Stimulated activated CD4-positive, alpha-beta T cell treated with anti-CD3 and anti-CD28 coated beads, Interleukin-4, amount 100 ng/mL, for 4 hours (primary cell): ENCODE measurements around the gene RGP1.
A peak's percentile ranks its signal among the peaks of the same experiment; 100 is the strongest.

Source experiments
- DNase-seq, 2 experiments: peaks; one replicate each; pipeline ENCODE4 v3.0.0-alpha.2; 2020

RGP1 gene, protein sequence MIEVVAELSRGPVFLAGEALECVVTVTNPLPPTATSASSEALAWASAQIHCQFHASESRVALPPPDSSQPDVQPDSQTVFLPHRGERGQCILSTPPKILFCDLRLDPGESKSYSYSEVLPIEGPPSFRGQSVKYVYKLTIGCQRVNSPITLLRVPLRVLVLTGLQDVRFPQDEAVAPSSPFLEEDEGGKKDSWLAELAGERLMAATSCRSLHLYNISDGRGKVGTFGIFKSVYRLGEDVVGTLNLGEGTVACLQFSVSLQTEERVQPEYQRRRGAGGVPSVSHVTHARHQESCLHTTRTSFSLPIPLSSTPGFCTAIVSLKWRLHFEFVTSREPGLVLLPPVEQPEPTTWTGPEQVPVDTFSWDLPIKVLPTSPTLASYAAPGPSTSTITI

DNA sequence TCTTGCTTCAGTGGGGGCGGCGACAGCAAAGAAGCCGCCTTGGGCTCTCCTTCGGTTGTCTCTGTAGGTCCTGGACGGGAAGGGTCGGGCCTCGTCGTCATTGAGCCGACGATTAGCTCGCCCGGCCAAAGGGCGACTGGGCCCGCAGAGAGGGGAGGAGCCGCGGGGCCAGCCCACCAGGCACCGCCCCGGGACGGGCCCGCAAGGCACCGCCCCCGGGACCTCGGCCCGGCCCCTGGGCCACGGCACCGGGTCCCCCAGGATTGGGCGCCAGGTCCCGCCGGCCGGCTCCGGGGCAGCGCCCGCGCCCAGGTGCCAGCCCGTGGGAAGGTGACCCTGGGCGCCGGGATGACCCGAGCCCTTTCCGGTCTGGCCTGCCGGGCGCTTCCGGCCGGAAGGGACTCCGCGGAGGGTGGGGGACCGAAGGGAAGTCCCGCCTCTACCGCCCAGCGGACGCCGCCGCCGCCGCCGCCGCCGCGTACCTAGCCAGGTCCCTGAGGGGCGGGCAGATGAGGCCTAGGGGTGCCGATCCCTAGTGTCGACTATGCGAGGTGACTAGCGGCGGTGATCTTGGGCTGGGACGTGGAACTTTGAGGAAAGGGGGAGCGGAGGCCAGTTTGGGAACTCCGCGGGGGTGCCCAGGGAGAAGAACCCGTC, at the start of gene RGP1, which contains the start of gene GBA2:
TSS of gene RGP1 (plus strand) at position 430 of the 657 bp plus-strand sequence. CDS start 469 bp downstream, outside the sequence.
TSS of gene GBA2 (minus strand) at position 371 of the 657 bp plus-strand sequence. CDS start 524 bp downstream, outside the sequence.
- DNase-seq: peak; percentile 50 to 68

DNA sequence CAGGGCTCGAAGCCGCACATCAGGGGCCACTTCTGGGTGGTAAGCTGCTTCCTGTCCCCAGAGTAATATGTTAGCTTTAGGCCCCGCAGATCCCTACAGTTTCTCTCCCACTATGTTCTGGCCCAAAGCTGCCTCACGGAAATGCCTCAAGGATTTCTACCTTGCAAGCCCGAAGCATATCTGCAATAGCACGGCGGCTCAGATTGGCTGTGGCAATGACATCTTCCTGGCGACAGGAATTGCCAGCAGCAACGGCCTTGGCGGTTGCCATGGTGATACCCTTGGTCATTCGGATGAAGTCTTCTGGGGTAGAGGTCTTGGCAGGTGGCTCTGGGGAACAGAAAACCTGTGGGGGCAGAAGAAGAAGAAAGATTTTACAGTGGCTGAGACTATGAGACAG, 49.1 kb upstream of the RGP1 start:
- DNase-seq: no peak

DNA sequence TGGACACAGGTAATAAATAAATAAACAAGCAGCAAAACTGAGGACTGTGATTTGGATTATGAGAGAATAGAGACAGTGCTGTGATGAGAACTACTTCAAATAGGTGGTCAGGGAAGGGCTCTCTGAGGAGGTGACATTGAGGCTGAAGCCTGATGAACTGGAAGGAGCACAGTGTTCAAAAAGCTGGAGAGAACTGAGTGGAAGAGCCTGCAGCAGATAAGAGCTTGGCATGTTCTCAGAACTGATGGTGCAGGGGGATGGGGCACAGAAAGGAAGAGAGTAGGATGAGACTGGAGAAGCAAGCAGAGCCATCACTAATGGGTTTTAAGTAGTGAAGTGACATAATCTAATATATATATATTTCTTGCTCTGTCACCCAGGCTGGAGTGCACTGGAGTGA, 48.1 kb upstream of the RGP1 start:
- no peak for DNase-seq

DNA sequence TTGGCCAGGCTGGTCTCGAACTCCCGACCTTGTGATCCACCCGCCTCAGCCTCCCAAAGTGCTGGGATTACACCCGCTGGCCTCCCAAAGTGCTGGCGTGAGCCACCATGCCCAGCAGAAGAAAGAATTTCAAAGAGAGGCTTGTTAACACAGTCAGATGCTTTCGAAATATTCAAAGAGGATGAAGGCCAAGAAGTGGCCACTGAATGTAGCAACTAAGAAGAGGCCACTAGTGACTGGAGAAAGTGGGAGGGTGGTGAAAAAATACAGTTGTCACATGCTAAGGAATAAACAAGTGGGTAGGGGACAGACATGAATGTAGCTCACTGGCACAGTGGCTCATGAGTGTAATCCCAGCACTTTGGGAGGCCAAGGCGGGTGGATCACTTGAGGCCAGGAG, 46.4 kb upstream of the RGP1 start:
- DNase-seq: no peak

DNA sequence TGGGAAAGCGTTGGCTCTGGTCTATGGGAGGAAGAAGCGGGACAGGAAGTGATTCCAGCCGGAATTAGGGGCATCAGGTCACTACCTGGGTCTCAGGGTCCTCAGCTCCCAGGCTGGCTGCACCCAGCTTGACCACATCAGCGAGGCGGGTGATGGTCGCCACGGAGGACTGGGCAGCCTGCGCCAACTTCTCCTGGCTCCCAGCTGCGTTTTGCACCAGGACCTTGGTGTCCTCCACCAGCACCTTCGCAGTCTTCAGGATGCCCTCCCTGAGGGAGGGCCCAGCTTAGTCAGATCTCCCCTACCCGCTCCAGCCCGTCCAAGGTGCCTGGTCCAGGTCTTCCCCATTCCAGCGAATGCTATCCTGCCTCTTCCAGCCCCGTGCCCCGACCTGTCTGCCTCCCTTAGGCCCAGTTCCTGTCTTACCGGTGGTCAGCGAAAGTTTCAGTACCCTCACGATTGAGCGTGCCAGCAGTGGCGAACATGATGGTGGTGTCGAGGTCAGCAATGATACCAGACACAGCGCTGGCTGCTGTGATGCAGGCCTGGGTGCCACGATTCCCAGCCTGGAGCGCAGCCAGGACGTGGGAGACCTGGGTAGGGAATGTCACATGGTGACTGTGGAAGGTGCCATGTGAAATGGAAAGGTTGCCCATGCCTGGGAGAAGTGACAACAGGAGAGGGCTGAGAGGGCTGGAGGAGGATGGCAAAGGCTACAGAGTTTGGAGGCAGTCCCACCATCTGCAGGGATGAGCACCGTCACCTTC, 45.0 kb upstream of the RGP1 start:
- no peak for DNase-seq

DNA sequence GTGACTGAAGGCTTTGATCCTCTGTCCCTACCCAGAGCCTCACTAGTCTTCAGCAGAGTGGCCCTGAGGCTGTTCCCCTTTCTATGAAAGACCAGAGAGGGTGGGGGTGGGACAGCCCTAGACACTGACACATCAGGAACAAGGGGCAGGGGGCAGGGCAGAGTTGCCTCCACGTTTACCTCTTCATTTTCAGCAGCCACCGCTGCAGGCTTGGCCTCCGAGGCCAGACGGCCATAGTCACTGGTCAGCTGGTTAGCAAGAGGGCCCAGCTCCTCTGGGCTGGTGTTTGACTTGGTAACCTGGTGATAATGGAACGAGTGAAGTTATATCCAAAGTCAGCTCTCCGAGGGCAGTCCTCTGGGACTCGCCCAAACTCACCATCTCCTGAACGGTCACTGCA, 43.7 kb upstream of the RGP1 start:
- no peak for DNase-seq

DNA sequence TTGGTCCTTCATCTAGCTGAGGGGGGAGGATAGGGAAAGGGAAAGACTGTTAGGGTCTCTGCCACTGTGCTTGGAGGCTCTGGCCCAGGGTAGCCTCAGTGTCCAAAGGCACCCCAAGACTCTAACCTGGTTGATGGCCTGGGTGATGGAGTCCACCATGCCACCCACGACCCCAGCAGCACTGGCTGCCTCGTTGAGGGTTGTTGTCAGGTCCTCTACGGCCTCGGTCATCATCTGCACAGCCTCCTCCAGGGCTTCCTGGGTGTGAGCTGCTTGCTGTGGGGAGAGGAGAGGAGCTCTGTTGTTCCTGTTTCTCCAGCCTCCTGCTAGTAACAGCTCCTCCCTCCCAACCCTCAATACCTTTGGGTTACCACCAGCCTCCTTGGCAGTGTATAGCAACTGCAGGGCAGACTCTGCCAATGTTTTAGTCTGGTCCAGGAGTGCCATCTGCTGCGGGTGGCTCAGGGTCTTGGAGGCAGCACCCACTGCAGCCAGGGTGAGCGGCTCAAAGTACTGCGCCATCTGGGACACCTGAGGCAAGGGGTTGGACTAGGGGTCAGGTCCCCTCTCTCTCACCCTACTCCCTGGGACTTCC, 43.2 kb upstream of the RGP1 start:
- DNase-seq: no peak

DNA sequence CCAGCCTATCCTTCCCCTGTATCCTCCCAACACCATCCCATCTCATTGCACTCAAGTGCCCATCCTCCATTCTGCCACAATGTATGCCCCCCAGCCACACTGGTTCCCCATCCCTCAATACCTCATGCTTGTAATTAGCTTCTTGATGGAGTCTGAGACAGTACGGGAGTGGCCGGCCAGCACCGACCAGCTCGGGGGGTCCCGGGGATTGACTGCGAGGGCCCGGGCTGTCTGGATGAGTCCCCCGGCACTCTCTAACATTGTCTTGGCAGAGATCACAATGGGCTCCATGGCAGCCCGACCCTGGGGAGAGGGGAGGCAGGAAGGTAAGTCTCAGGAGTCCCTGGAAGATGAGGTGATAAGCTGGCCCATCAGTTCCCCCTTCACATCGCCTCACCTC, 42.1 kb upstream of the RGP1 start:
- DNase-seq: no peak

DNA sequence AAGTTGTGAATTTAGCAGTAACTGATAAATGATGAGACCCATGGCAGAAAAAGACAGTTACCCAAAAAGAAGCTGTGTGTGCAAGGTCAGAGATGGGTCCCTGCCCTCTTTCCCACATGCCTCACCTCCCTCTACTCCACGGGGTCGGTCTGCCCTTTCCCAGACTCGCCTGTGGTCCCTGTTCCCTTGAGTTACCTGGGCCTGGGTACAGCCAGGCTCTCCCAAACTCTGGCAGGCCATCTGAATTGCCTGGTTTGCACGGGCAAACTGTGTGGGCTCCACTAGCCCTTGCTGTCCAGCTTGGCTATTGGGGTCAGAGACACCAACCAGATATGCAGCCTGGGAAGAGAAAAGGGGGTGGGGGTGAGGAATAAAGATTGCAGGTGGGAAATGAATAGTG, 40.9 kb upstream of the RGP1 start:
- DNase-seq: no peak

DNA sequence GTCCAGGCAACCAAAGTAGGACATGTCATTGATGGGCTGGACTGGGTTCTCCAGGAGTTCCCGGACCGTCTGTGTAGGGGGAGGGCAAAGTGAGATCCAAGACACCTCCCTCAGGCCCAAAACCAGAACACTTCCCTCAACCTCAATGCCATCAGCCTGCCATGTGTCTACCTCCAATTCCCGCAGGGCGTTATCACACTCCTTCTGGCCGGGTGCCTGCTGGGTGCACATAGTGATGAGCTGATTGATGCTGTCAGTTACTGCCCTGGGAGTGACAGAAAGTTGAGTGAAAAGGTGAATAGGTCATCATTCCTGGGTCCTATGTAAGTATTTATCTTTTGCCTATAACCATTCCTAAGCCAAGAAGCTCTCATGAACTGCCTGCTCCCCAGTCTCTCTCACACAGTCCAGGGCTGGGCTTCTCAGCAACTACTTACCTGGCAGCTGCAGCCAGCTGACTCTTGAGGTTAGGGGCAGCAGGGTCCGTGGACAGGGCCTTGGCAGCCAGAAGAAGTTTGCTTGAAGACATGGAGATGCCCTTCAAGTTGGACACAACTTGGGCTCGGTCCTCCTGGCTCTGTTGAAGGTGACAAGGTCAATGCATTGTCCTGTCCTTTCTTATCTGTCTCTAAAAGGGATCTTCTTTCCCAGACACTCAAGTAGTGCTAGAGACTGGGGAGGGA, 38.1 kb upstream of the RGP1 start:
- no peak for DNase-seq

DNA sequence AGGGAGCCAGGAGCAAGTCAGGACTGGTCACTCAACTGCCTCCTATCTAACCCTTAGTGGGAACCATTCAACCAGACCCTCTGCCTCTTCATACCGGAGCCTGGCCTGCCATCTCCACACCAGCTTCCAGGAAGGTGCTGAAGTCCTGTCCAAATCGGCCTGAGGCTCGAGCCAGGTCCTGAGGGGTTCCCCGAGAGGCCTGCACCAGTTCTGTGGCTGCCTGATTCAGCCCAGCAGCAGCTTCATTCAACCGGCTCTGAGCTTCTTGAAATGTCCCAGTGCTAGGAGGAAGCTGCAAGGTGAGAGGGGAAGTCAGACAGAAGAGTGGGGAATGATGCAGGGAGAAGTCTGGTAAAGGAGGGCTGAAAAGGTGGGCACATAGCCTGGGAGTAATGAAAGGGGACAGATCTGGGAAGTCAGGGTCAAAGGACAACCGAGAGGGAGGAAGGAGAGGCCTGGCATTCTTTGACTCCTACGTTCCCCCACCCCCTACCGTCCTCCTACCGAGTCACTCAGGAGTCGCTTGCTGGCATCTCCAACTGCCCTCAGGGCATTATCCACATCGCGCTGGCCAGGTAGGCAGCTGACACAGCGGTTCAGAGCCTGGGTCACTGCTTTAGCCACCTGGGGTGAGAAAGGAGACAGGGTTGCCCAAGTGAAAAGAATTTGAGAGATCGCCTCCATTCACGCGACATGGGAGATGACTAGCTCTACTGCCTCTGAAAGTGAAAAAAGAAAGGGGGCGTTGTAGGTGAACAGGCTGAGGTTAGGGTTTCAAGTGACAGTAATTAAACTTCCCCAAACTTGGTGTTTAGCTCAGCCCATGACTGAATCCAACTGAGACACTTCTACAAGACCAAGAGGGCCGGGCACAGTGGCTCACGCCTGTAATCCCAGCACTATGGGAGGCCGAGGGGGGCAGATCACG, 37.3 kb upstream of the RGP1 start:
- DNase-seq: no peak

DNA sequence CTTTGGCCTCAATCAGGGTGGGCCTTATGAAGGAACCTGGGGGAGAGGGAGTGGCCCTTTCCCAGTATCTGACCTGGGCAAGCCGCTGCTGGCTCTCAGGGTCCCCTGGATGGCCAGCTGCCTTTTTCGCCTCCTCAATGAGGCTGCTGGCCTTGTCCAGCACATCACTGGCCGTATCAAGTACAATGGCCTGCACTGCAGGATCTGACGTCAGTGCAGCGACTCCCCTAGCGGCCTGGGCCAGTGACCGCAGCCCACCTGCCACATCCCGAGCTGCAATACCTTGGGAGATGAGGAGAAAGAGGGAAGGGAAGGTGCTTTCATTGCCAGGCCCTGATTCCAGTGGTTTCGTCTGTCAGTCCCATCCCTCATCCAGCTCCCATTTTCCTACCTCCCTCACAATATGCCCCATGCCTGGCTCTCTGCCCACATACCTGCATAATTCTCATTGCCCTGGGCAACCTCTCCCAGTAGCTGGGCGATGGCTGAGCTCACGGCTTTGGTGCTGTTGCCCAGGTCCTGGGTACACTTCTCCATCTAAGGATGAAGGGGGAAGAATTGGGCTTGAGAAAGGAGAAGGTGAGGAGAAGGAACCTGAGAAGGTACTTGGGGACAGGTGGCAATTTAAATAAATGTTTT, 36.2 kb upstream of the RGP1 start:
- no peak for DNase-seq

DNA sequence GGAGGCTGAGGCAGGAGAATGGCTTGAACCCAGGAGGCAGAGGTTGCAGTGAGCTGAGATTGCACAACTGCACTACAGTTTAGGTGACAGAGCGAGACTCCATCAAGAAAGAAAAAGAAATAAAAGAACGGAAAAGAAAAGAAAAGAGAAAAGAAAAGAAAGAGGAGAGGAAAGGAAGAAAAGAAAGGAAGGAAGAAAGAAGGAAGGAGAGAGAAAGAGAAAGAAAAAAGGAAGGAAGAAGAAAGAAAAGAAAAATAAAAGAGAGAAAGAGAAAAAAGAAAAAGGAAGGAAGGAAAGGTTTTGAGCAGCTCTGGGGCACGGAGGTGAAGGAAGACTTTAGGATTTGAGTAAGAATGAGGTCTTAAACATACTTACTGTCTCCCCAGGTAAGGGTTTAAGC, 35.5 kb upstream of the RGP1 start:
- no peak for DNase-seq

DNA sequence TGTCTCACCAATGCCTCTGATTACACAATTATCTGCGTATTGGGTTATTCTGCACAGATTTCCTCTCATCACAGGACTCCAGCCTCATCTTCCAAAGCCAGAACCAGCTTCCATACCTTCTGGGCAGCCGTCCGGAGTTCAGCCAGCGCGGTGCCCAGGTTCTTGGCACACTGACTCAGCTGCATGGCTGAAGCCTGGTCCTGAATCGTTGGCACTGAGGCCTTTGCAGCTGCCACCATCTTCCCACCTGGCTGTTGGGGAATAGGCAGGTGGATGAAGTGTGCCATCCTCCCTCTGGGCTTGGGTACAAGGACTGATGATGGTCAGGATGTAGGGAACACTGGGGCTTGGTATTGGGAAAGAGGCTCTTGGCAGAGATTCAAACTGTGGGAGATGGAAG, 35.0 kb upstream of the RGP1 start:
- no peak for DNase-seq

DNA sequence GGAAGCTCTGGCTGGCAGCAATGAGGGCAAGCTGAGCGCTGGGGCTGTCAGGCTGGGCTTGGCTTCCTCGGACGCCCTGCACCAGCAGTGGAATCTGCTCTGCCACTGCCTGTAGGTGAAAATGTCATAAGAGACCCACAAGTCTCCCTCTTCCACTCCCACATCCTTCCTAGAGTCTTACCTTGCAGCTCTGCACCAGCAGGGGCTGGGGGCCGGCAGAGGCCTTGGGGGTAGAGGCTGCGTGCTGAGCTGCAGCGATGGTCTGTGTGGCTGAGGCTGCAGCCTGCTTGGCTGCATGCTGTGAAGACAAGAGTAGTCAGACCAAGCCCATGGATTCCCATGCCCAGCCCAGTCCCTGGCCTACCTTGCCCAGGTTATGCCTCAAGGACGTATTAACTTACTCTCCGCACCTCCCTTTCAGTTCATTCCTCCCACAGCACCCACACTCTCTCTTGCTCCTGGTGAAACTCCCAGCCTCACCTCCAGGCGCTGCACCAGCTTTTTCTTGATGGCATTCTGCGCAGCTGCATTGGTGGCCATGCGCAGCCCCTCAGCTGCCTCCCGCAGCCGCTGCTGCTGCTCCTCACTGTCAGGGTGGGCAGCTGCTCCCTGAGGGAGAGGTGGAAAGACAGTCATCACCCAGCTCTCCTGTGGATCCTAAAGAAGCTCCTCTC, 34.4 kb upstream of the RGP1 start:
- DNase-seq: no peak

DNA sequence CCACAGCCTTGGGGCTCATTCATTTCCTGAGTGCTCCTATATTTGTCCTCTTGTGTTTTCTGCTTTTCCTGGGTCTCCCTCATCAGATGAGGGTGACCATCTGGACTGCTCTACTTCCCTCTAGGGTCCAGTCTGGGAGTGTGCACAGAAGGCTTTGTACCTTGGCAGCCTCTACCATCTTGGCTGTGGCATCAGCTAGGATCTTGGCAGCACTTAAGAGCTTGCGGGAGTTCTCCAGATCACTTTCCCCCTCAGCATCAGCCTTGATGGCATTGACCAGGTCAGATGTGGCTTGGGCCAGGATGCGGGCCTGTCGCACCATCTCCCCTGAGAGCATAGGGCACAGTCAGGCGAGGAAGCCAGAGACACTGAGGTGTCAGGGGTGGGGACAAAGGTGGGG, 32.9 kb upstream of the RGP1 start:
- no peak for DNase-seq

DNA sequence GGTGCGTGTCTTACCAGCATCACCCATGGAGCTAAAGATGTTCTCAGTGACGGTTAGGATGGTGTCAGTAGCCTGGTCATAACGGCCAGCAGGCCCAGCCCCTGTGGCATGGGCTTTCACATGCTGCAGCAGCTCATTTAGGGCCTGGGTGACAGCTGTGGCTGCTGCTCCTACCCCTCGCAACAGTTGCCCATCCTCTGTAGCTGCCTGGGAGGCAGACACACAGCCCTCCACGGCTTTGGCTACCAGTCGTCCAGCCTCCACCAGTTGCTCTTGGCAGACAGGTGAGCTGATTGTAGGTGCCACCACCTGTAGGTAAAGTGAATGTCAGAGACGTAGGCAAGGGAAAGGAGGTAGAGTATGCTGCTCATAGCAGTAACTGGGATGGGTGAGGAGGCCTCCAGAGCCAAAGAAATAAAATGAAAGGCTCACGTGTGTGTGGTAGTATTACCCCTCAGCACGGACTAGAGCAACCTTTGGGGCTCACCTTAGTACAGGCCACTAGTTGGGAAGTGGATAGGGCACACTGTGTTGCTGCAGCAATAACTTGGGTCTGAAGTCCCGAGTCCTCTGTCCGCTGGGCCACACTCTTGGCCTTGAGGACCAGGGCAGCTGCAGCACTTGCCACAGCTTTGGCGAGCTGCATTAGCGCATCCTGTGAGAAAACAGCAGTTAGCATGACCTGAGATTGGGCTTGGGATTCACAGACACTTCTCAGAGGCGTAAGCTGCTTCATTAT, 31.8 kb upstream of the RGP1 start:
- no peak for DNase-seq

DNA sequence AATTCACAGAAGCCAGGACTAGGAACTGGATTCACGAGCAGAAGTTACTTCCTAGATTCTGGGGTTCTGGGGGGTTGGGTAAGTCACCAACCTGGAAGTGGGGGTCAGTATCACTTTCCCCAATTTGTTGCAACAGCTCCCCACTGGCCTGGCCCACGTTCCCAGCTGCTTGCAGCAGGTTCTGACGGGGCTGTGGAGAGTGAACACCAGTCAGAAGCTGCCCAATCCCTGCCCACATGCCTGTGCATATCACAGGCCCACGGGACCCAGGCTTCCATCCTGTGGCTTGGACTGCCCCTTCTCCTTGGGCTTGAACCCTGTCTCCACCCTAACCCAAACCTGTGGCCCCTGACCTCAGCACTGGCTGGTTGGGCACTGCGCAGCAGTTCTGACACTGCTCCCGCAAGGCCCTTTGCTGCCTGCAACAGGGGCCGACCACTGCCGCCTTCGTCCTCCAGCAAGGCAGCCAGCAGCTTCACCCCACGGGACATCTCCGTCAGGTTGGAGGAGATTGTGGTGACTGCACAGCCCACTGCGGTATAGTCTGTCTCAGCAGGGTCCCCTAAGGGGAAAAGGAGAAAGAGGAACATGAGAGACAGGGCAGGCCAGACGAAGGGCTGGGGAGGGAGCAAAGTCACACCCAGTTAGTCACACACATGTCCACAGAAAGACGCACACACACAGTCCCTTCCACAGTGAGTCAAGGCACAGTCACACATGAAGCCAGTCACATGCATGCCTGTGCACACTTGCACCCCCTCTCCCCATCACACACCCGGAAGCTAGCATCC, 30.2 kb upstream of the RGP1 start:
- DNase-seq: no peak

DNA sequence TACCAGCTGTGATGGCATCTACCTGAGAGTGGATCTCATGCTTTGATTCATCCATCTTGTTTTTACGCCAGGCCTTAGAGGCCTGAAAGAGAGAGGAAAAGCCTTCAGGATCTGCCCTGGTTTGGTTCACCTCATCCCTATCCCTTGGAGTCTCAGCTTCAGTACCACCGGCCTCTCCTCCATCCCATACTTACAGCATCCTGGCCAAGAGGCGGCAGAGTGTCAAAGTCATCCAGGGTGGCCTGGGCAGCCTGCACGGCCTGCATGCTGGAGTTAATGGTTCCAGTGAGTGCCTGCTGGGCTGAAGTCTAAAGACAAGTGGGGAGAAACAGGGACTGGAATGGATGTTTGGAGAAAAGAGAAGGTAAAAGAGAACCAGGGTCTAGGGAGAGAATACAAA, 29.5 kb upstream of the RGP1 start:
- no peak for DNase-seq
